Neutrophil (primary cell): Measurements from ENCODE around the gene ARHGAP19.
A peak's percentile ranks its signal among the peaks of the same experiment; 100 is the strongest.

ENCODE experiments used
- H3K27ac ChIP-seq: fragments of 200-600 bp; sonication (generic); 2 replicates; pipeline ENCODE4 v1.5.1; 2016; ENCODE audit warnings: mild to moderate bottlenecking, moderate library complexity
- H3K27me3 ChIP-seq: fragments of 200-600 bp; sonication (generic); 2 replicates; pipeline ENCODE4 v1.6.0; 2016; ENCODE audit warnings: mild to moderate bottlenecking
- H3K36me3 ChIP-seq: fragments of 200-600 bp; sonication (generic); 2 replicates; pipeline ENCODE4 v1.5.1; 2017
- H3K4me1 ChIP-seq, 2 experiments: fragments of 200-600 bp in 1 of 2; sonication (generic) in 1 of 2; 1 replicate in 1 of 2; 2 replicates in 1 of 2; pipeline versions ENCODE4 v1.5.1 to v1.6.1; 2013 to 2016; ENCODE audit warnings: low read depth in 1 of 2, low read length in 1 of 2, mild to moderate bottlenecking in 1 of 2, moderate library complexity in 1 of 2; ENCODE audit not compliant: control insufficient read depth in 1 of 2, insufficient read depth in 1 of 2
- H3K4me3 ChIP-seq, 2 experiments: fragments of 200-600 bp in 1 of 2; sonication (generic) in 1 of 2; 1 replicate in 1 of 2; 2 replicates in 1 of 2; pipeline ENCODE4 v1.5.1; 2013 to 2016; ENCODE audit warnings: low read depth in 1 of 2, low read length in 1 of 2, mild to moderate bottlenecking in 1 of 2, moderate library complexity in 1 of 2
- H3K9me3 ChIP-seq: fragments of 200-600 bp; sonication (generic); 2 replicates; pipeline ENCODE4 v1.5.1; 2016
- CTCF ChIP-seq: fragments of 200-600 bp; sonication (generic); IDR thresholded peaks from 2 replicates; pipeline ENCODE4 v1.5.1; 2016; ENCODE audit warnings: antibody characterized with exemption

The ARHGAP19 gene

GRCh38 chr10:97211229-97211628 lies 81.2 kb downstream of the ARHGAP19 start:
- TF ChIP-seq CTCF, result no peak
- Histone ChIP-seq H3K4me3 (no peak overlapping the region), H3K4me1 (no peaks in the 10 kb centered on the region), H3K27me3 (peaks cover 18% of the 10 kb centered on the region), H3K27ac (no peak overlapping the region), H3K9me3 (no peaks in the 10 kb centered on the region), H3K36me3 (no peaks in the 10 kb centered on the region)

GRCh38 chr10:97210543-97210960 lies 81.9 kb downstream of the ARHGAP19 start:
- no peaks in the 10 kb centered on the region for H3K36me3 ChIP-seq
- no peaks in the 10 kb centered on the region for H3K4me1 ChIP-seq
- H3K4me3 ChIP-seq, result no peak overlapping the region
- H3K27me3 ChIP-seq, result peaks cover 18% of the 10 kb centered on the region
- peak; percentile 94 for TF ChIP-seq CTCF
- no peaks in the 10 kb centered on the region for H3K9me3 ChIP-seq
- no peak overlapping the region for H3K27ac ChIP-seq

GRCh38 chr10:97207756-97208346 lies 84.6 kb downstream of the ARHGAP19 start:
- Histone ChIP-seq H3K9me3 (no peaks in the 10 kb centered on the region), H3K4me3 (no peak overlapping the region), H3K27ac (no peak overlapping the region), H3K36me3 (no peaks in the 10 kb centered on the region), H3K27me3 (peaks cover 18% of the 10 kb centered on the region), H3K4me1 (no peaks in the 10 kb centered on the region)
- TF ChIP-seq CTCF, result no peak

- Histone ChIP-seq H3K4me3 (no peak overlapping the region), H3K9me3 (no peaks in the 10 kb centered on the region), H3K36me3 (no peaks in the 10 kb centered on the region), H3K27ac (no peak overlapping the region), H3K4me1 (no peaks in the 10 kb centered on the region), H3K27me3 (peaks cover 18% of the 10 kb centered on the region)
- no peak for TF ChIP-seq CTCF
Measured at GRCh38 chr10:97207131-97207530, 85.3 kb downstream of the ARHGAP19 start.

- no peak for TF ChIP-seq CTCF
- peaks cover 36% of the 10 kb centered on the region for H3K27me3 ChIP-seq
Measured at GRCh38 chr10:97204826-97205679, 87.4 kb downstream of the ARHGAP19 start.

More at GRCh38 chr10:97204826-97205679, 87.4 kb downstream of the ARHGAP19 start:
- no peak overlapping the region for H3K4me3 ChIP-seq
- H3K4me1 ChIP-seq, result no peaks in the 10 kb centered on the region
- H3K9me3 ChIP-seq, result no peaks in the 10 kb centered on the region
- no peak overlapping the region for H3K27ac ChIP-seq
- no peaks in the 10 kb centered on the region for H3K36me3 ChIP-seq
